Neural cell (in vitro differentiated cells): Measurements from ENCODE around the gene ACTN2. TPM values are rescaled to one million over a fixed set of nuclear protein-coding genes. Genes with fewer than 3 reads are reported as not detected.

Experiments
- H2AFZ ChIP-seq: fragments of 200-600, 300-800 bp; sonication (generic), shearing (Covaris generic); 2 replicates; pipeline ENCODE4 v1.6.0; 2014; ENCODE audit warnings: low read depth, mild to moderate bottlenecking, antibody characterized with exemption, low read length, moderate library complexity
- H3F3A ChIP-seq: fragments of 200-600 bp; shearing (Covaris generic); 2 replicates; pipeline ENCODE4 v1.6.1; 2016; ENCODE audit warnings: mild to moderate bottlenecking, moderate library complexity, mixed read lengths, antibody characterized with exemption, low read length; ENCODE audit not compliant: insufficient read depth, poor library complexity, severe bottlenecking
- H3K27ac ChIP-seq: fragments of 200-600, 300-800 bp; sonication (generic), shearing (Covaris generic); 2 replicates; pipeline ENCODE4 v1.5.1; 2014; ENCODE audit warnings: mild to moderate bottlenecking, low read length, moderate library complexity
- H3K27me3 ChIP-seq: fragments of 300-800, 200-600 bp; sonication (generic), shearing (Covaris generic); 2 replicates; pipeline ENCODE4 v1.6.0; 2014; ENCODE audit warnings: mild to moderate bottlenecking, low read depth, low read length, moderate library complexity; ENCODE audit not compliant: insufficient read depth
- H3K36me3 ChIP-seq: fragments of 300-800, 200-600 bp; sonication (generic), shearing (Covaris generic); 2 replicates; pipeline ENCODE4 v1.5.1; 2014; ENCODE audit warnings: mild to moderate bottlenecking, antibody characterized with exemption, low read length, moderate library complexity; ENCODE audit not compliant: insufficient read depth
- H3K4me2 ChIP-seq: fragments of 300-800, 200-600 bp; sonication (generic), shearing (Covaris generic); 2 replicates; pipeline ENCODE4 v1.6.0; 2014; ENCODE audit warnings: mild to moderate bottlenecking, low read length
- H3K4me3 ChIP-seq: fragments of 300-800, 200-600 bp; sonication (generic), shearing (Covaris generic); 2 replicates; pipeline ENCODE4 v1.5.1; 2014; ENCODE audit warnings: mild to moderate bottlenecking, low read length, moderate library complexity
- H3K79me2 ChIP-seq: fragments of 200-600 bp; shearing (Covaris generic); replicated peaks from 2 replicates; pipeline ENCODE4 v1.6.0; 2014; ENCODE audit warnings: mild to moderate bottlenecking, low read length, moderate library complexity; ENCODE audit not compliant: insufficient read depth
- H3K9ac ChIP-seq: fragments of 300-800, 200-600 bp; sonication (generic), shearing (Covaris generic); 2 replicates; pipeline ENCODE4 v1.6.1; 2016; ENCODE audit warnings: mild to moderate bottlenecking, low read length, mixed read lengths
- H3K9me2 ChIP-seq: fragments of 200-600 bp; shearing (Covaris generic); 2 replicates; pipeline ENCODE4 v1.6.1; 2016; ENCODE audit warnings: mild to moderate bottlenecking, low read length, mixed read lengths; ENCODE audit not compliant: insufficient read depth
- H3K9me3 ChIP-seq: fragments of 200-600, 300-800 bp; sonication (generic), shearing (Covaris generic); 2 replicates; pipeline ENCODE4 v1.6.1; 2016; ENCODE audit warnings: mild to moderate bottlenecking, mixed run types, low read length, moderate library complexity, mixed read lengths
- H4K20me1 ChIP-seq: fragments of 200-600 bp; shearing (Covaris generic); 2 replicates; pipeline ENCODE4 v1.6.1; 2016; ENCODE audit warnings: mild to moderate bottlenecking, mixed run types; ENCODE audit not compliant: insufficient read depth
- CTCF ChIP-seq: fragments of 450-650 bp; IDR thresholded peaks from 2 replicates; pipeline ENCODE4 v1.5.1; 2014; ENCODE audit warnings: antibody characterized with exemption, mild to moderate bottlenecking, moderate library complexity; ENCODE audit not compliant: poor library complexity, severe bottlenecking
- EP300 ChIP-seq: fragments of 450-650 bp; conservative IDR thresholded peaks from 2 replicates; pipeline ENCODE4 v1.6.1; 2014; ENCODE audit warnings: antibody characterized with exemption, mild to moderate bottlenecking, moderate library complexity; ENCODE audit not compliant: poor library complexity, severe bottlenecking
- EZH2 ChIP-seq: fragments of 200-600, 300-800 bp; shearing (Covaris generic), sonication (generic); IDR thresholded peaks from 2 replicates; pipeline ENCODE4 v1.6.1; 2014; ENCODE audit warnings: antibody characterized with exemption, low read length, borderline replicate concordance, mild to moderate bottlenecking; ENCODE audit not compliant: insufficient read depth, poor library complexity, severe bottlenecking
- MXI1 ChIP-seq: fragments of 450-650 bp; conservative IDR thresholded peaks from 2 replicates; pipeline ENCODE4 v1.6.1; 2014; ENCODE audit warnings: antibody characterized with exemption, mild to moderate bottlenecking; ENCODE audit not compliant: poor library complexity, severe bottlenecking
- POLR2AphosphoS5 ChIP-seq: IDR thresholded peaks from 2 replicates; pipeline ENCODE4 v1.6.1; 2012
- RAD21 ChIP-seq: fragments of 450-650 bp; conservative IDR thresholded peaks from 2 replicates; pipeline ENCODE4 v1.6.1; 2014; ENCODE audit warnings: antibody characterized with exemption, mild to moderate bottlenecking, moderate library complexity
- REST ChIP-seq: IDR thresholded peaks from 2 replicates; pipeline ENCODE4 v1.6.1; 2012; ENCODE audit warnings: borderline replicate concordance
- SMC3 ChIP-seq: fragments of 450-650 bp; conservative IDR thresholded peaks from 2 replicates; pipeline ENCODE4 v1.6.1; 2014; ENCODE audit warnings: antibody characterized with exemption, mild to moderate bottlenecking, moderate library complexity; ENCODE audit not compliant: poor library complexity
- TAF1 ChIP-seq: IDR thresholded peaks from 2 replicates; pipeline ENCODE4 v1.6.1; 2012; ENCODE audit warnings: low read depth
- polyA plus RNA-seq: library from polyadenylated mRNA; depleted of rRNA; stranded (reverse); fragments of >200 nt; gene quantifications from 2 replicates; pipeline ENCODE4 v1.2.3, GENCODE V29; 2014

ACTN2 gene
- polyA plus RNA-seq, 1 donor from 2014 or later, result 6.1 TPM

GRCh38 chr1:236750928-236751327, 64.6 kb downstream of the ACTN2 start:
- H3K36me3 ChIP-seq, result no peaks in the 10 kb centered on the region
- no peak overlapping the region for H3K4me3 ChIP-seq
- no peaks in the 10 kb centered on the region for H3K9me3 ChIP-seq
- H4K20me1 ChIP-seq, result no peaks in the 10 kb centered on the region
- H3K27me3 ChIP-seq, result no peaks in the 10 kb centered on the region
- no peak overlapping the region for H2AFZ ChIP-seq
- no peak overlapping the region for H3K4me2 ChIP-seq
- no peak overlapping the region for H3K27ac ChIP-seq
- no peaks in the 10 kb centered on the region for H3F3A ChIP-seq
- no peak overlapping the region for H3K9ac ChIP-seq
- TF ChIP-seq TAF1 (no peak), REST (no peak), RAD21 (no peak), SMC3 (no peak), MXI1 (no peak), EZH2 (no peak)
- H3K79me2 ChIP-seq, result no peaks in the 10 kb centered on the region
- no peaks in the 10 kb centered on the region for H3K9me2 ChIP-seq

GRCh38 chr1:236751385-236751784, 65.1 kb downstream of the ACTN2 start:
- Histone ChIP-seq H3K79me2 (no peaks in the 10 kb centered on the region), H3K36me3 (no peaks in the 10 kb centered on the region), H3K27ac (no peak overlapping the region), H3K4me2 (no peak overlapping the region), H3K4me3 (no peak overlapping the region), H3K9me3 (no peaks in the 10 kb centered on the region), H3K9ac (no peak overlapping the region), H4K20me1 (no peaks in the 10 kb centered on the region), H2AFZ (no peak overlapping the region), H3F3A (no peaks in the 10 kb centered on the region), H3K9me2 (no peaks in the 10 kb centered on the region), H3K27me3 (no peaks in the 10 kb centered on the region)
- TF ChIP-seq SMC3 (no peak), TAF1 (no peak), RAD21 (no peak), REST (no peak), CTCF (no peak), POLR2AphosphoS5 (no peak), MXI1 (no peak), EP300 (no peak), EZH2 (no peak)
